Dedifferentiated amniotic fluid mesenchymal stem cell (primary cell): ENCODE data around the gene CHD9NB.
"Not testable (repeated sequence)": the region's sequence is repeated elsewhere in the genome, so short reads cannot be mapped to it uniquely, and the experiment has no call there.

Experiments
- DNase-seq: peaks from one replicate; pipeline ENCODE4 v3.0.0-alpha.2; 2016; ENCODE audit errors: extremely low spot score

Gene CHD9NB

GRCh38 chr16:53057658-53058057 is 5.0 kb upstream of the CHD9NB start:
- no peak for DNase-seq

- no peak for DNase-seq
Observed at GRCh38 chr16:53056392-53056881, 3.7 kb upstream of the CHD9NB start.

DNA sequence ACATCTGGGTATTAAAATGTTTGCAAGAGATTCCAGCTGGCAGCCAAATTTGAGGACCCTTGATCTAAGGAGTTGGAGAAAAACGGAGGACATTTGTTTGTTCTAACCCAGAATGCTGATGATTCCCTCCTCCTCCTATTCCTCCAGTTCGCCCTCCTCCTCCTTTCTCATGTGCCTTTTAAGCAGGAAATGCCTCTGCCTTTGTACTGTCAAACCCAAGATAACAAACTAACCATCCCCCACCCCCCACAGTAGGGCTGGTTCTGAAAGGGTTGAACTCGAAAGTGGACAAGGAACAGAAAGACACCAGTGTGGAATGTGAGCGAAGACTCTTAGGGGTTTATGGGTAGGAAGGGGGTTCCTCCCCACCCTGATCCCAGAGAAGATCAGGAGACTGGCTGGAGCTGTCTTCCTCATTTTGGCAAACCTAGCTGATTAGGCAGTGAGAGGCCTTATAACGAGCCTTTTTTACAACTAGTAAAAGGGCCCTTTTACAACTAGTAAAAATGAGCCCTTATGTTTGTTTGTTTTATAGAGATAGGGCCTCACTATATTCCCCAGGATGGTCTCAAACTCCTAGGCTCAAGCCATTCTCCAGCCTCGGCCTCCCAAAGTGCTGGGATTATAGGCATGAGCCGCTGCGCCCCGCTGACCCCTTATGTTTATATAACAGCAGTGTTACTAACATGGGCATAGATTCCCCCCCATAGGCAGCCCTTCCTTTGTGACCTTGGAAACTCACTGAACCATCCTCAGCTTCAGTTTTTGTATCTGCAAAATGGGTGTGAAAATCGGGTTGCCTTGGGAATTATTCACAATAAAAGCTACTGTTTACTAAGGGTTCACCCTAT is 3.1 kb upstream of the CHD9NB start:
- no peak for DNase-seq

DNA sequence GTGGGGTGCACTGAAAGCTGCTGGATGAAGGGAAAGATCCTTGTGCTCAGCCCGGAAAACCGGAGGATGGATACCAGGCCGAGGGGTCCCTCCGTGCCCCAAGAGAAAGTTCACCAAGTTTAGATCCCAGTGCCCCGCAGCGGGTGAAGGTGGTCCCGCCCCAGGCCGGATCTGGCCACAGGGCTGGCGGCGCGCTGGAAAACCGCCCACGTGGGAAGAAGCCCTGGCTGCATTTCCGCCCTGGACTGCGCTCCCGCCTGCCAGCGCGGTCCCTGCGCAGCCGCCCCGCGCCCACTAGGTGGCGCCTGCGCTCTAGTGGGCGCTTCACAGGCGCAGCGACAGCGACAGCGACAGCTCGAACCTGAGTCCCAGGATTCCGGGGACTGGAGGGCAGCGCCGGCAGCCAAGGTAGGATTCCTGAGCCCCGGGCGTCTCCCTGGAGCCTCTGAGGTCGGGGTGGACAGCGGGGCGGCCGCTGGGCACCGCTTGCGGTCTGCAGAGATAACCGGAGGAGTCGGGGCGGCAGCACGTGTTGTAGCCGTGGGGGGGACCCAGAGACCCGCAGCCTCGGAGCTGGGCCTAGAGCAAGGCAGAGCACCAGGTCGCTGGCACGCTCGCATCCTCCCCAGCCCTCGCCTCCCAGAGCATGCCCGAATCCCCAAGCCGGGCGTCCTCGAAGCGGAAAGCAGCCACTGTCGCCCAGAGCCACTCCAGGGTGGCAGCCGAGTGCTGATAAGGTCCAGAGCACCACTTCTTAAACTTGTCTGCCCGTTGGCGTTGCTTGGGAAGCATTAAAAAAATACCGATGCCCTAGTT is 2.2 kb upstream of the CHD9NB start, which contains the start of gene CHD9:
CHD9 (plus strand) TSS at position 322 of the 816 bp plus-strand sequence. CDS start 101,099 bp downstream, outside the sequence.
- peak; percentile 66 for DNase-seq

DNA sequence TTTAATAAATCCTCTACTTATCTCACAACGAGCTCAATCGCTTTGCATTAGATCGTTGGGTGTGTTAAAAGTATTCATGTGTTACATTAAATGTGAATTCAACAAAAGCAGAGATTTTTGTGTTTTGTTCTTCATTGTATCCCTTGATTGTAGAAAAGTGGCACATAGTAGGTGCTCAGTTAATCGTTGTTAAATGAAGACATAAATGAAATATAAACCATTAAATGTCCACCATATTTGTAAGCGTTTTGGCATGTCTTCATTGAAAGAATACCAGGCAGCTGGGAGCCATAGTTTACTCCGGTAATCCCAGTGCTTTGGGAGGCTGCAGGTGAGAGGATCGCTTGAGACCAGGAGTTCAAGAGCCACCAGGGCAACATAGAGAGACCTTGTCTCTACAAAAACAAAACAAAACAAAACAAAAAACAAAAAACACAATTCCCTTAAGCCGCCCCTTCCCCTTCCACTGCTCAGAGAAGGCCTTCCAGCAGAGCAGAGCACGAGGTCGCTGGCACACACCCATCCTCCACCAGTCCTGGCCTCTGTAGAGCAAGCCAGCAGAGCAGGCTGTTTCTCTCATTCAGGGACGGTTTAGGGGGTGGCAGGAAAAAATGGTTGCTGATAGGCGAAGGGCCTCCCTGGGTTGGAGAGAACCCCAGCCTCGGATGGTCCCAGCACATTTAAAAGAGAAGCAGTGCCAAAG is 1.4 kb upstream of the CHD9NB start:
- DNase-seq: no peak

- not testable (repeated sequence) for DNase-seq
Observed at GRCh38 chr16:53051255-53051654, 1.4 kb downstream of the CHD9NB start.

- DNase-seq: no peak
Observed at GRCh38 chr16:53048139-53048915, 4.4 kb downstream of the CHD9NB start.

DNA sequence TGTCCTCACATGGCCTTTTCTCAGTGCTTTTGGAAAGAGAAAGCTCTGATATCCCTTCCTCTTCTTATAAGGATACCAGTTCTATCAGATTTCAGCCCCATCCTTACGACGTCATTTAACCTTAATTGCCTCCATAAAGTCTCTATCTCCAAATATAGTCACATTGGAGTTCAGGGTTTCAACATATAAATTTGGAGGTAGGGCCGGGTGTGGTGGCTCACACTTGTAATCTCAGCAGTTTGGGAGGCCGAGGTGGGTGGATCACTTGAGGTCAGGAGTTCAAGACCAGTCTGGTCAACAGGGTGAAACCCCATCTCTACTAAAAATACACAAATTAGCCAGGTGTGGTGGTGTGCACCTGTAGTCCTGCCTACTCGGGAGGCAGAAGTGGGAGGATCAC is 5.2 kb downstream of the CHD9NB start:
- DNase-seq: not testable (repeated sequence)

DNA sequence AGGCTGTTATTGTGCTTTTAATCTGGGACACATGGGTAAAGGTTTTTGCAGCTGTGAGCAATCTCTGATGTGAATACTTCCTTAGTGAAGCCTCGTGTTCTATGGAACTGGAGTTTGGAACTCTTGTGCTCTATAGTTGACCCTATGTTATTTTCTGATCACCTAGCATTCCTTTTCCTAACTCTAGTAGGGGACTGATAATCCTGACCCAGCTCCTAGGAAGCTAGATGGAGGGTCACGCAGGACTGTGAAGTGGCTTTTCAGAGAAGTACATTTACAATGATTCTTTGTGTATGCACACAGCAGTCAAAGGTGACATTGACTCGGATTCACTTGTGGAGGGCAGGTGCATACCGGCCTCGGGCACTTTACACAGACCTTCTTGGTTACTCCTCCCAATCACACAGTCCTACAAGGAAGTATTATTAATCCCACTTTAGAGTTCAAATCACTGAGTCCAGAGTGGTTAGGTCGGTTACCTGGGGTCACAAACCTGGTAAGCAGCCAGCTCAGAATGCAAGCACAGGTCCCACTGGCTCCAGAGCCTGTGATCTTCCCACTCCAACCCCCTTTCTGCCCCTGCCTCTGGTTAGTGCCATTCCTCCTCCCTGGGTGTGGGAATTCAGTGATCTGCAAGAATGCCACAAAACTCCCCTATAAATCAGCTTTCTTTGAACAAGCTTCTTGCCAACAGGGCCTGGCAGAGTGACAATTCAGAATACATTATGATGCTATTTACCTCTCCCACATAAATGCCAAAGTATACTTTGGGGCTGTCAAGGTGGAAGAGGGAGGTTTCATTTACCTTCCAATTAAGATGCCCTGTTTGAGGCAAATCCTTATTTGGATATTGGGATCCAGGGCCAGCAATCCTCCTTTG is 7.1 kb downstream of the CHD9NB start:
- DNase-seq: no peak

- no peak for DNase-seq
Observed at GRCh38 chr16:53043986-53044601, 8.6 kb downstream of the CHD9NB start.

DNA sequence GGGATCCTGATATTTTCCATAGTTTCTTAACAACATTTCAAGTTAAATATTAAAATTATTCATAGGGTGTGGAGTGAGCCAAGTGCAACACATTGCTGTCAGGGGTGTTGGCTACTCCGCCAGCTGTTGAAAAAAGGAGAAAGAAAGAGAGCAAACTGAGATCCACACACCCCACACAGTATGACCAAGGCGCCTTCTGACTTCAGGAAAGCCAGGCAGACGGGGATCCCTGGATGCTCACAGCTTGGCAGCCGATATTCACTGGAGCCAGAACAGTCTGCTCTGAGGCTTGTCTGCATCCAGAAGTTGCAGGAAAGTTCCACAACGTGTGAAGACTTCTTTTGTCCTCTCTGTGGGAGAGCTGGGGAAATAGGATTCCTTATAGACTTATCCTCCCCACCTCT is 9.3 kb downstream of the CHD9NB start:
- no peak for DNase-seq

DNA sequence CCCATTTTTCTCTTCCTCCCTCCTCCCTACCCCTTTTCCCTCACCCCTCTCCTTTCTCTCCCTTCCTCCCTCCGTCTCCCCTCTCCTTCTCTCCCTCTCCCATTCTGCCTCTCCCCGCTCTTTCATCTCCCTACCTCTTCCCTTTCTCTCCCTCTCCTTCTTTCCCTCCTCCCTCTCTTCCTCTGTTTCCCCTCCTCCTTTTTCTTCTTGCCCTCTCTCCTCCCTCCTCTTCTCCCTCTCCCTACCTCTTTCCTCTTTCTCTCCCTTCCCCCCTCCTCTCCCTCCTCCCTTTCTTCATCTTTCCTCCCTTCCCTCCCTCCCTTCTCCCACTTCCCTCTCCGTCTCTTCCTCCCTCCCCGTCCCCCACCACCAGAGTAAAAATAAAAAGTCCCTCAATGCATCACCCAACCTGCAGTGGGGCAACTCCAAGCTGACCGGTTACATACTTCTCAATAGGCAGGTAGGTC is 10.4 kb downstream of the CHD9NB start:
- DNase-seq: no peak

- DNase-seq: peak; percentile 41
Observed at GRCh38 chr16:53041320-53042051, 11.2 kb downstream of the CHD9NB start.

DNA sequence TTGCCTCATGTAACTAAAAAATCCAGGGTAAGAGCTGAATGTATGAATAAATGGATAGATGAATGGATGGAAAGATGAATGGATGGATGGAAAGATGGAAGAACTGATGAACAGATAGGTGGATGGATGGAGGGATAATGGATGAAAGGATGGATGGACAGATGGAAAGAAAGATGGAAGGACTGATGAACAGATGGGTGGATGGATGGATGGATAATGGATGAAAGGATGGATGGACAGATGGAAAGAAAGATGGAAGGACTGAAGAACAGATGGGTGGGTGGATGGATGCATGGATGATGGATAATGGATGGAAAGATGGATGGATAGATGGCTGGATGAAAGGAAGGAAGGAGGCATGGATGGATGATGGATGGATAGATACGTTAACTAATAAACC is 11.9 kb downstream of the CHD9NB start:
- no peak for DNase-seq

DNA sequence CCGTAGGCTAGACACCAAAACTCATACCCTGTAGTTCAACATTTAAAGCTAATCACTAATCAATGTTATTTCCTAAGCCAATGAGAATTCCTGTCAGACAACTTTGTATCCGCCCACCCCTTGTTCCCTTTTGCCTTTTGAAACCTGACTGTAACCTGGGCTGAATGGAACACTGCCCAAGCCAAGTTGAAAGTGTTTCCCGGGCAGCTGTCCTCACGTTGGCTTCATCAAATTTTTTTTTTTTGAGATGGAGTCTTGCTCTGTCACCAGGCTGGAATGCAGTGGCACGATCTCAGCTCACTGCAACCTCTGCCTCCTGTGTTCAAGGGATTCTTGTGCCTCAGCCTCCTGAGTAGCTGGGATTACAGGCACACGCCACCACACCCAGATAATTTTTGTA is 16.0 kb downstream of the CHD9NB start:
- DNase-seq: not testable (repeated sequence)

DNA sequence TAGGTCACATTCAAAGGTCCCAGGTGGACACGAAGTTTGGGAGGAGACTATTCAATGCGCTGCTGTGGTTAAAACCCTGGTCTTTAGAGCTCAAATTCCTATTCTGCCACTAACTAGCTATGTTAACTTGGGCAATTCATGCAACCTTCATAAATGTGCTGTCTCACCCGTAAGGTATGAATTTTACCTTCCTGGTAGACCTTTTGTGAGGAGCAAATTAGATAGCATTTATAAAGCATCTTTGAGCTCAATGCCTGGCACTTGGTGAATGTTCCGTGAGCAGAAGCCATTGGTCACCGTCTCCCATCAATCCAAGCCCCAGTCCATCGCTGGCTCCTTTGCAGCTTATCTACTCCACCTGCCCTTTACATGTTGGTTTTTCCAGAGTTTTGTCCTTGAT is 16.6 kb downstream of the CHD9NB start:
- no peak for DNase-seq

DNA sequence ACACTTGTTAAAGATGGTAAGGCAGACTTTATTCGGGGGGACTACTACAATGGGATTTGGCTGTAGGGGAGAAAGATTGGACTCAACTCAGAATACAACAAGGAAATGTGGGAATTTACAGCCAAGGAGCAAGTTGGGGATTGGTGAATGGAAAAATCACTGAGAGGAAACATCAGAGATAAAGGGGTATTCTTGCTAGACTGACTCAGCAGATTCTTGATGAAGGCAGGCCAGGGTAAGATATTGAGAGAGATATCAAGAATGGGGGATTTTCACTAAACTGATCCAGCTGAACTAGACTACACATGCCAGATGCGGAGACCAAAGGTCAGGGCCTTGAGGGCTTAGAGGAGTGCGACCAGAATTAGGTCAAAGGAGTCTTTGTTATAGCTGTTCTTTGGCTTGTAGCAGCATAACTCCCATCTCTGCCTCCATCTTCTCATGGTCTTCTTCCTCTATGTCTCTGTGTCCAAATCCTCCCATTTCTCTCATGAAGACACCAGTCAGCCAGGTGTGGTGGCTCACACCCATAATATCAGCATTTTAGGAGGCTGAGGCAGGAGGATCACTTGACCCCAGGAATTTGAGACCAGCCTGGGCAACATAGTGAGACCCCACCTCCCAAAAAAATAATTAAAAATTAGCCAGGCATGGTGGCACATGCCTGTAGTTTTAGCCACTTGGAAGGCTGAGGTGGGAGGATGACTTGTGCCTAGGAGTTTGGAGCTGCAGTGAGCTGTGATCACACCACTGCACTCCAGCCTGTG is 17.3 kb downstream of the CHD9NB start:
- DNase-seq: no peak

- no peak for DNase-seq
Observed at GRCh38 chr16:53034306-53034705, 18.4 kb downstream of the CHD9NB start.
